Measurements from ENCODE around the gene RAB3GAP2. TPM values are rescaled to one million over a fixed set of nuclear protein-coding genes. Genes with fewer than 3 reads are reported as not detected.
"Not testable (repeated sequence)": the region's sequence is repeated elsewhere in the genome, so short reads cannot be mapped to it uniquely, and the experiment has no call there.

The RAB3GAP2 gene
- total RNA-seq, 1 donor from 2014 or later = 51.4 TPM

- H3K27me3 Mint-ChIP-seq (ENCODE audit: insufficient read depth); H3K4me1 Mint-ChIP-seq (ENCODE audit: low read depth); H3K27ac Mint-ChIP-seq; H3K4me3 Mint-ChIP-seq; H3K9me3 Mint-ChIP-seq; intact Hi-C loops (cut with micrococcal nuclease); DNase-seq (ENCODE audit: low spot score): not testable (repeated sequence)
- peaks cover 53% of the 10 kb centered on the region for H3K36me3 Mint-ChIP-seq (ENCODE audit: low read depth)
Measured at GRCh38 chr1:220169887-220170286, 102.4 kb downstream of the RAB3GAP2 start.

DNA sequence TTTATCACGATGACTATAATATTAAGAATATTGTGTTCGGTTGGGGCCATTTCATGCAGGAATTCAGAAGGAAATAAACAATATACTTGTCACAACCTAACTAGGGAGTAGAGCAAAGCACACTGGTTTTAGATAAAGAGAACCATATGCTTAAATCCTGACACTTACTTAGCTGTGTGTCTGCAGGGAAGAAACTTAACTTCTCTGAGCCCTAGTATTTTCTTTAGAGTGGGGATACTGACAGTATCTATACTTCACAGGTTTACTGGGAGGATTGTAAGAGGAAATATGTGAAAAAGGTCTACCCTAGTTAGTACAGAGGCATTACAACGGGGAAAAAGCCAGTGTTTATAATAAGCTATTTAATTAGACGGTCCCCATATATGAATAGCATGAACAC lies 105.4 kb downstream of the RAB3GAP2 start:
- no peak for DNase-seq (ENCODE audit: low spot score)
- Mint-ChIP-seq H3K4me3 (no peak overlapping the region), H3K27ac (no peak overlapping the region), H3K4me1 (ENCODE audit: low read depth) (no peaks in the 10 kb centered on the region), H3K27me3 (ENCODE audit: insufficient read depth) (no peaks in the 10 kb centered on the region), H3K9me3 (no peaks in the 10 kb centered on the region), H3K36me3 (ENCODE audit: low read depth) (peaks cover 39% of the 10 kb centered on the region)
- intact Hi-C loops (cut with micrococcal nuclease) = no loop called here

- Mint-ChIP-seq H3K27ac (no peak overlapping the region), H3K27me3 (ENCODE audit: insufficient read depth) (no peaks in the 10 kb centered on the region), H3K4me1 (ENCODE audit: low read depth) (peaks cover 11% of the 10 kb centered on the region), H3K36me3 (ENCODE audit: low read depth) (peaks cover 31% of the 10 kb centered on the region), H3K9me3 (no peaks in the 10 kb centered on the region), H3K4me3 (no peak overlapping the region)
- intact Hi-C loops (cut with micrococcal nuclease) = no loop called here
- no peak for DNase-seq (ENCODE audit: low spot score)
Measured at GRCh38 chr1:220164517-220164916, 107.7 kb downstream of the RAB3GAP2 start.

GRCh38 chr1:220164116-220164515 lies 108.1 kb downstream of the RAB3GAP2 start:
- H3K4me1 Mint-ChIP-seq (ENCODE audit: low read depth) = peaks cover 11% of the 10 kb centered on the region
- H3K27me3 Mint-ChIP-seq (ENCODE audit: insufficient read depth) = no peaks in the 10 kb centered on the region
- H3K4me3 Mint-ChIP-seq = no peak overlapping the region
- H3K36me3 Mint-ChIP-seq (ENCODE audit: low read depth) = peaks cover 29% of the 10 kb centered on the region
- DNase-seq (ENCODE audit: low spot score) = no peak
- H3K27ac Mint-ChIP-seq = no peak overlapping the region
- H3K9me3 Mint-ChIP-seq = no peaks in the 10 kb centered on the region
- intact Hi-C loops (cut with micrococcal nuclease) = no loop called here

- no peaks in the 10 kb centered on the region for H3K27me3 Mint-ChIP-seq (ENCODE audit: insufficient read depth)
- no peak overlapping the region for H3K27ac Mint-ChIP-seq
Measured at GRCh38 chr1:220160027-220160426, 112.2 kb downstream of the RAB3GAP2 start.

DNA sequence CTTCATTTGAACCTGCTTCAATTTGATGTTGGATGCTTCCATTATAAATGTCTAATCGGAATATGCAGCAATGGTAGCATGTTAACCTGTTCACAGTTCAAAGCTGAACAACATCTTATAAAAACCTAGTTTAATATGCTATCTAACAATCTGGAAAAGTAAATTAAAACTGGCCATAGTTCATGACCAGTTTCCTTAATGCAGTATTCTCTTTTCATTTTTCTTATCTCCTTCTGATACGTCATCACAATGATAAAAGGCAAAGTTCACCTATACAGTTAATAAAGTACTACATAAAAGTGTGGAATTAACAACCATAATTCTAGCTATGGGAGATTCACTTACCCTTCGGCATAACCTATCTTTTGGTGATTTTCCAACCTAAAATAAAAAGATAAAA lies 113.2 kb downstream of the RAB3GAP2 start:
- H3K27ac Mint-ChIP-seq = no peak overlapping the region
- peaks cover 39% of the 10 kb centered on the region for H3K36me3 Mint-ChIP-seq (ENCODE audit: low read depth)
- no peaks in the 10 kb centered on the region for H3K9me3 Mint-ChIP-seq
- intact Hi-C loops (cut with micrococcal nuclease) = no loop called here
- no peak for DNase-seq (ENCODE audit: low spot score)
- H3K27me3 Mint-ChIP-seq (ENCODE audit: insufficient read depth) = no peaks in the 10 kb centered on the region
- H3K4me1 Mint-ChIP-seq (ENCODE audit: low read depth) = peaks cover 27% of the 10 kb centered on the region
- H3K4me3 Mint-ChIP-seq = no peak overlapping the region

More at GRCh38 chr1:220160027-220160426, 112.2 kb downstream of the RAB3GAP2 start:
- Mint-ChIP-seq H3K36me3 (ENCODE audit: low read depth) (peaks cover 35% of the 10 kb centered on the region), H3K4me1 (ENCODE audit: low read depth) (peaks cover 27% of the 10 kb centered on the region), H3K4me3 (no peak overlapping the region), H3K9me3 (no peaks in the 10 kb centered on the region)
- intact Hi-C loops (cut with micrococcal nuclease) = no loop called here
- no peak for DNase-seq (ENCODE audit: low spot score)

DNA sequence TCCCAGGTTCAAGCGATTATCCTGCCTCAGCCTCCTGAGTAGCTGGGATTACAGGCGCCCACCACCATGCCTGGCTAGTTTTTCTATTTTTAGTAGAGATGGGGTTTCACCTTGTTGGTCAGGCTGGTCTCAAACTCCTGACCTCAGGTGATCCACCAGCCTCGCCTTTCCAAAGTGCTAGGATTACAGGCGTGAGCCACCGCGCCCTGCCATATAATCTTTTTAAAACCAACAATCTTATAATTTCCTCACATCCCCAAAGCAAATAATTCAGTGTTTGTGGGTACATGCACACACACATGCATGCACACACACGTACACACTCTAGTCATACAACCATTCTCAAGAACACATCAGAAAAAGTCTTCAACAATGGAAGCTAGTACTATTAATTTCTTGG lies 113.7 kb downstream of the RAB3GAP2 start:
- intact Hi-C loops (cut with micrococcal nuclease) = not testable (repeated sequence)

DNA sequence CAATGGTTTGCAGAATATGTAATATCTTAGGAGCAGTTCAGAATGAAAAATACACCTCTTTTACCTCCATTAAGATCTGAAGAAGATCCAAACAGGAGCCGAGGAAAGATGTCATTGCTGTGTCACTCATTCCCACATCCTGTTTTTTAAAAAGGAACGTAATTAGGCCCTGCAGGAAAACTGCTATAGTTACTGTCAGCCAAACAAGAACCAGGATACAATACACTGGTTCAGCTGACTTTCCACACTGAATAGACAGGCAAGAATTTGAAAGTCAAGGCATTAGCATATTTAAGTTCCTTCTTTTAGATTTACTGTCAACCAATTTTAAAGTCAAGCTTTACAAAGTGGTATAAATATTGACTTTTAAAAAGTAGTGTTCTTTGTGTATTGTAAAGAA lies 114.5 kb downstream of the RAB3GAP2 start:
- DNase-seq (ENCODE audit: low spot score) = no peak
- intact Hi-C loops (cut with micrococcal nuclease) = no loop called here
- H3K9me3 Mint-ChIP-seq = no peaks in the 10 kb centered on the region
- H3K27ac Mint-ChIP-seq = no peak overlapping the region
- no peaks in the 10 kb centered on the region for H3K27me3 Mint-ChIP-seq (ENCODE audit: insufficient read depth)
- peaks cover 41% of the 10 kb centered on the region for H3K36me3 Mint-ChIP-seq (ENCODE audit: low read depth)
- no peak overlapping the region for H3K4me3 Mint-ChIP-seq
- peaks cover 27% of the 10 kb centered on the region for H3K4me1 Mint-ChIP-seq (ENCODE audit: low read depth)

More for the DNA sequence above, 113.7 kb downstream of the RAB3GAP2 start:
- not testable (repeated sequence) for H3K27ac Mint-ChIP-seq; H3K27me3 Mint-ChIP-seq (ENCODE audit: insufficient read depth); H3K4me3 Mint-ChIP-seq; H3K9me3 Mint-ChIP-seq; DNase-seq (ENCODE audit: low spot score)
- Mint-ChIP-seq H3K36me3 (ENCODE audit: low read depth) (peaks cover 39% of the 10 kb centered on the region), H3K4me1 (ENCODE audit: low read depth) (peaks cover 27% of the 10 kb centered on the region)

- DNase-seq (ENCODE audit: low spot score) = no peak
- H3K4me3 Mint-ChIP-seq = no peak overlapping the region
- H3K27ac Mint-ChIP-seq = peak overlapping the region; percentile 18
- no peaks in the 10 kb centered on the region for H3K27me3 Mint-ChIP-seq (ENCODE audit: insufficient read depth)
- H3K9me3 Mint-ChIP-seq = no peaks in the 10 kb centered on the region
- intact Hi-C loops (cut with micrococcal nuclease) = no loop called here
- peaks cover 27% of the 10 kb centered on the region for H3K4me1 Mint-ChIP-seq (ENCODE audit: low read depth)
- H3K36me3 Mint-ChIP-seq (ENCODE audit: low read depth) = peaks cover 41% of the 10 kb centered on the region
Measured at GRCh38 chr1:220156620-220157146, 115.6 kb downstream of the RAB3GAP2 start.

DNA sequence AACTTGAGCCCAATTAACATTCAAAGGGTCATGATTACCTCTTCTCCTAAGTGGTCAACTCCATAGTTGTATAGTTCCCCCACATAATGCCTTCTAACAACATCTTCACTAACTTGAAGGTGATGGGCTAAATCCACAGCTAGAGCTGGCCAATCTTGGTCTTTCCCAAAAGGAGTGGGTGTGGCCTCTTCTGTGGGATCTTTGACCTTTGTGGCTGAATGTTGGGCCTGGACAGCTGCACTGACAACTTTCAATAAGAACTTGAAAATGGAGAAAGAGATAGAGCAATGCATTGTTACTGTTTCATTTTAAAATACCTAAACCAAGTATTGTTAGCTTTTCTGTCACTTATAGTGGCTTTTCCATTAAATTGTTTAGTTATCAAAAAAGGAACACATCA lies 119.1 kb downstream of the RAB3GAP2 start:
- DNase-seq (ENCODE audit: low spot score) = no peak
- Mint-ChIP-seq H3K4me3 (no peak overlapping the region), H3K27me3 (ENCODE audit: insufficient read depth) (no peaks in the 10 kb centered on the region), H3K27ac (no peak overlapping the region), H3K9me3 (no peaks in the 10 kb centered on the region), H3K4me1 (ENCODE audit: low read depth) (peaks cover 16% of the 10 kb centered on the region), H3K36me3 (ENCODE audit: low read depth) (peaks cover 30% of the 10 kb centered on the region)
- intact Hi-C loops (cut with micrococcal nuclease) = no loop called here

DNA sequence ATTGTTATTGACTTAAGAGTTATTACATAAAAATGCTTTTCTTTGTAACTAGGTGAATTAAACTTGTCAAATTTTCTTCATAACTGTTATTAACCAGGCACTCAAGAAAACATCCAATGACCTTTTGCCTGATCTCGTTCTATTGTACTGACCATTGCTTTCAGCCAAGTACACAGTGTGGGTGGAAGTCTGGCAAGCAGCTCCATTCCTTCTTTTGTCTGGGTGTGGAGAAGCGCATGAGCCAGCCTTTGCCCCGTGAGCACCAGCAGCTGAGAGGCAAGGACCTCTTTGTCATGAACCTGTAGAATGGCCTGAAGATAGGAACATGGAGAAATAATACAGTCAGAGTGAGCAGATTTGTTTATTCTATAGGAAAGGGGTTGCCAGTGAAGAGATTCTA lies 120.8 kb downstream of the RAB3GAP2 start:
- no peak overlapping the region for H3K4me3 Mint-ChIP-seq
- peaks cover 22% of the 10 kb centered on the region for H3K36me3 Mint-ChIP-seq (ENCODE audit: low read depth)
- no peaks in the 10 kb centered on the region for H3K27me3 Mint-ChIP-seq (ENCODE audit: insufficient read depth)
- H3K27ac Mint-ChIP-seq = no peak overlapping the region
- DNase-seq (ENCODE audit: low spot score) = no peak
- intact Hi-C loops (cut with micrococcal nuclease) = no loop called here
- no peaks in the 10 kb centered on the region for H3K9me3 Mint-ChIP-seq
- H3K4me1 Mint-ChIP-seq (ENCODE audit: low read depth) = peaks cover 3% of the 10 kb centered on the region

- Mint-ChIP-seq H3K9me3 (no peaks in the 10 kb centered on the region), H3K4me3 (no peak overlapping the region), H3K27me3 (ENCODE audit: insufficient read depth) (no peaks in the 10 kb centered on the region), H3K27ac (no peak overlapping the region), H3K36me3 (ENCODE audit: low read depth) (peaks cover 20% of the 10 kb centered on the region), H3K4me1 (ENCODE audit: low read depth) (no peaks in the 10 kb centered on the region)
- DNase-seq (ENCODE audit: low spot score) = no peak
- intact Hi-C loops (cut with micrococcal nuclease) = no loop called here
Measured at GRCh38 chr1:220149742-220150141, 122.5 kb downstream of the RAB3GAP2 start.

DNA sequence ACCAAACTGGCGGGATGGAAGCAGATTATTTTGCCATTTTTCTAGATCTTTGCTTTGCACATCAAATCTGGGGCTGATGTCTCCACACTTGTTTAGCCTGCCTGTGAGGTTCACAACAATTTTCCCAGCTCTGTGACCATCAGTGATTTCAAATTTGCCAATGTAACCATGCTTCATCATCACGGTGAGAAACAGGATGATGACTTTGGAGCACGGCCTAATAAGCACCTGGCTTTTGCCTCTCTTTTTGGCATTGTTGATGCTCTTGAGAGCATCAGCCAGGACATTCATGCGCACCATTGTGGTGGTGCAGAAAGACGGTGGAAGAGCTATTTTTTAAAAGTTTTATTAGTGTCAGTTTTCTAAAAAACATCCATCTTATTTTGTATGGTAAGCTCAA lies 128.2 kb downstream of the RAB3GAP2 start:
- intact Hi-C loops (cut with micrococcal nuclease) = no loop called here
- DNase-seq (ENCODE audit: low spot score) = no peak
- H3K4me1 Mint-ChIP-seq (ENCODE audit: low read depth) = no peaks in the 10 kb centered on the region
- H3K9me3 Mint-ChIP-seq = no peaks in the 10 kb centered on the region
- H3K27me3 Mint-ChIP-seq (ENCODE audit: insufficient read depth) = no peaks in the 10 kb centered on the region
- peaks cover 32% of the 10 kb centered on the region for H3K36me3 Mint-ChIP-seq (ENCODE audit: low read depth)
- H3K27ac Mint-ChIP-seq = no peak overlapping the region
- no peak overlapping the region for H3K4me3 Mint-ChIP-seq

DNA sequence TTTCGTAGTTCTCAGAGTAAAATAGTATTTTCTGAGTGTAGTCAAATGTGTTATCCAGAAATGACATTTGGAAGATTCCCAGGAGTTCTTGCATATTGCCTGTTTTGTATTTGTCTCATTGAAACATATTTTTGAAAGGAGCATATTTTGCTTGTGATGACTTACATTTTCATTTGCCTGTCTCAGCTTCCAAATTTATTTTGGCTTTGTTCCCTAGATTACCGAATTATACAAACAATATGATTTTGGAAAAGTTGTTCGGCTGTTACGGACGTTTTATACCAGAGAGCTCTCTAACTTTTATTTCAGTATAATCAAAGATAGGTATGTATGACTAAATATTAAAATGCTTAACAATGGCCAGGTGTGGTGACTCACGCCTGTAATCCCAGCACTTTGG lies 132.3 kb downstream of the RAB3GAP2 start:
- H3K4me1 Mint-ChIP-seq (ENCODE audit: low read depth) = peaks cover 14% of the 10 kb centered on the region
- intact Hi-C loops (cut with micrococcal nuclease) = no loop called here
- H3K27ac Mint-ChIP-seq = no peak overlapping the region
- no peak for DNase-seq (ENCODE audit: low spot score)
- peaks cover 33% of the 10 kb centered on the region for H3K36me3 Mint-ChIP-seq (ENCODE audit: low read depth)
- H3K27me3 Mint-ChIP-seq (ENCODE audit: insufficient read depth) = no peaks in the 10 kb centered on the region
- H3K9me3 Mint-ChIP-seq = no peaks in the 10 kb centered on the region
- H3K4me3 Mint-ChIP-seq = no peak overlapping the region

Measured in activated T-helper 1 cell treated with anti-CD3 and anti-CD28 coated beads, Interleukin-12 subunit alpha, Interleukin-12 subunit beta, Interleukin-2, Interleukin-4 antibody, amounts not matched to agents 30 ng/mL and 10 ng/mL and 1 ng/mL, durations not matched to agents 14 hours and 24 hours and 36 hours (primary cell).